Glutamatergic neuron (in vitro differentiated cells): ENCODE results near the gene BMPER. TPM values are rescaled to one million over a fixed set of nuclear protein-coding genes. Genes with fewer than 3 reads are reported as not detected.
"Not testable (repeated sequence)": the region's sequence is repeated elsewhere in the genome, so short reads cannot be mapped to it uniquely, and the experiment has no call there.

Source experiments
- DNase-seq: peaks from one replicate; pipeline ENCODE4 v3.0.0; 2022
- H3K27ac Mint-ChIP-seq: one replicate; pipeline ENCODE4 v1.8.0; 2020; ENCODE audit warnings: mild to moderate bottlenecking, mixed read lengths, inconsistent platforms; ENCODE audit not compliant: unreplicated experiment
- H3K27me3 Mint-ChIP-seq: one replicate; pipeline ENCODE4 v1.8.0; 2020; ENCODE audit warnings: mild to moderate bottlenecking, moderate library complexity, mixed read lengths, inconsistent platforms; ENCODE audit not compliant: unreplicated experiment
- H3K36me3 Mint-ChIP-seq: one replicate; pipeline ENCODE4 v1.8.0; 2020; ENCODE audit warnings: mild to moderate bottlenecking, mixed read lengths, inconsistent platforms; ENCODE audit not compliant: unreplicated experiment
- H3K4me1 Mint-ChIP-seq: one replicate; pipeline ENCODE4 v1.8.0; 2020; ENCODE audit warnings: mild to moderate bottlenecking, low read depth, mixed read lengths, inconsistent platforms; ENCODE audit not compliant: unreplicated experiment
- H3K4me3 Mint-ChIP-seq: one replicate; pipeline ENCODE4 v1.8.0; 2020; ENCODE audit warnings: mild to moderate bottlenecking, mixed read lengths, inconsistent platforms; ENCODE audit not compliant: unreplicated experiment
- H3K9me3 Mint-ChIP-seq: one replicate; pipeline ENCODE4 v1.8.0; 2020; ENCODE audit warnings: mild to moderate bottlenecking, moderate library complexity, mixed read lengths, inconsistent platforms; ENCODE audit not compliant: unreplicated experiment
- total RNA-seq: library from RNA; stranded (reverse); fragmentation: NEBNext Ultra II Directional; extraction: Animal tissue kit (Norgen Biotek cat#: 25700); gene quantifications from one replicate; pipeline ENCODE4 v1.2.1, GENCODE V29; 2021; ENCODE audit not compliant: unreplicated experiment
- TF ChIP-seq, protein P1 (sequence below): fragments of 200-600 bp; sonication (generic); IDR thresholded peaks from one replicate; pipeline ENCODE4 v1.5.0; 2021; ENCODE audit not compliant: partially characterized antibody, unreplicated experiment

Gene BMPER
- total RNA-seq, 1 donor from 2014 or later = 16.2 TPM

DNA sequence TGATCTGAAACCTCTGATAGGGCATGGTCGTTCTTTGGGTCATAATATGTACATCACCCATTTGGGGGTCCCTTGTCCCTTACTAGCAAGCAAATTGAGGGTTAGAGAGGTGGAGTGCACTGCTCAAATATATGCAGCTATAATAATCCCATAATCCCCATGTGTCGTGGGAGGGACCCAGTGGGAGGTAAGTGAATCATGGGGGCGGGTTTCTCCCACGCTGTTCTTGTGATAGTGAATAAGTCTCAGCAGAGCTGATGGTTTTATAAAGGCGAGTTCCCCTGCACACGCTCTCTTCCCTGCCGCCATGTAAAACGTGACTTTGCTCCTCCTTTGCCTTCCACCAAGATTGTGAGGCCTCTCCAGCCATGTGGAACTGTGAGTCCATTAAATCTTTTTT is 262.7 kb downstream of the BMPER start:
- no peaks in the 10 kb centered on the region for H3K4me1 Mint-ChIP-seq
- TF ChIP-seq, protein P1, sequence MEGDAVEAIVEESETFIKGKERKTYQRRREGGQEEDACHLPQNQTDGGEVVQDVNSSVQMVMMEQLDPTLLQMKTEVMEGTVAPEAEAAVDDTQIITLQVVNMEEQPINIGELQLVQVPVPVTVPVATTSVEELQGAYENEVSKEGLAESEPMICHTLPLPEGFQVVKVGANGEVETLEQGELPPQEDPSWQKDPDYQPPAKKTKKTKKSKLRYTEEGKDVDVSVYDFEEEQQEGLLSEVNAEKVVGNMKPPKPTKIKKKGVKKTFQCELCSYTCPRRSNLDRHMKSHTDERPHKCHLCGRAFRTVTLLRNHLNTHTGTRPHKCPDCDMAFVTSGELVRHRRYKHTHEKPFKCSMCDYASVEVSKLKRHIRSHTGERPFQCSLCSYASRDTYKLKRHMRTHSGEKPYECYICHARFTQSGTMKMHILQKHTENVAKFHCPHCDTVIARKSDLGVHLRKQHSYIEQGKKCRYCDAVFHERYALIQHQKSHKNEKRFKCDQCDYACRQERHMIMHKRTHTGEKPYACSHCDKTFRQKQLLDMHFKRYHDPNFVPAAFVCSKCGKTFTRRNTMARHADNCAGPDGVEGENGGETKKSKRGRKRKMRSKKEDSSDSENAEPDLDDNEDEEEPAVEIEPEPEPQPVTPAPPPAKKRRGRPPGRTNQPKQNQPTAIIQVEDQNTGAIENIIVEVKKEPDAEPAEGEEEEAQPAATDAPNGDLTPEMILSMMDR = no peak
- H3K4me3 Mint-ChIP-seq = no peak overlapping the region
- H3K27ac Mint-ChIP-seq = no peak overlapping the region
- H3K27me3 Mint-ChIP-seq = no peaks in the 10 kb centered on the region
- no peak for DNase-seq
- H3K9me3 Mint-ChIP-seq = no peaks in the 10 kb centered on the region
- no peaks in the 10 kb centered on the region for H3K36me3 Mint-ChIP-seq

DNA sequence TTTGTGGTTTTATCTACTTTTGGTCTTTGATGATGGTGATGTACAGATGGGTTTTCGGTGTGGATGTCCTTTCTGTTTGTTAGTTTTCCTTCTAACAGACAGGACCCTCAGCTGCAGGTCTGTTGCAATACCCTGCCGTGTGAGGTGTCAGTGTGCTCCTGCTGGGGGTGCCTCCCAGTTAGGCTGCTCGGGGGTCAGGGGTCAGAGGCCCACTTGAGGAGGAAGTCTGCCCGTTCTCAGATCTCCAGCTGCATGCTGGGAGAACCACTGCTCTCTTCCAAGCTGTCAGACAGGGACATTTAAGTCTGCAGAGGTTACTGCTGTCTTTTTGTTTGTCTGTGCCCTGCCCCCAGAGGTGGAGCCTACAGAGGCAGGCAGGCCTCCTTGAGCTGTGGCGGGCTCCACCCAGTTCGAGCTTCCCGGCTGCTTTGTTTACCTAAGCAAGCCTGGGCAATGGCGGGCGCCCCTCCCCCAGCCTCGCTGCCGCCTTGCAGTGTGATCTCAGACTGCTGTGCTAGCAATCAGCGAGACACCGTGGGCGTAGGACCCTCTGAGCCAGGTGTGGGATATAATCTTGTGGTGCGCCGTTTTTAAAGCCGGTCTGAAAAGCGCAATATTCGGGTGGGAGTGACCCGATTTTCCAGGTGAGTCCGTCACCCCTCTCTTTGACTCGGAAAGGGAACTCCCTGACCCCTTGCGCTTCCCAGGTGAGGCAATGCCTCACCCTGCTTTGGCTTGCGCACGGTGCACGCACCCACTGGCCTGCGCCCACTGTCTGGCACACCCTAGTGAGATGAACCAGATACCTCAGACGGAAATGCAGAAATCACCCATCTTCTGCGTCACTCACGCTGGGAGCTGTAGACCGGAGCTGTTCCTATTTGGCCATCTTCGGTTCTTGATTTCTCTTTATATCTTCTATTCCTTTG is 269.6 kb downstream of the BMPER start:
- not testable (repeated sequence) for H3K9me3 Mint-ChIP-seq, H3K36me3 Mint-ChIP-seq, H3K4me1 Mint-ChIP-seq, DNase-seq, H3K27me3 Mint-ChIP-seq, H3K27ac Mint-ChIP-seq
- H3K4me3 Mint-ChIP-seq = peak overlapping the region; percentile 70

DNA sequence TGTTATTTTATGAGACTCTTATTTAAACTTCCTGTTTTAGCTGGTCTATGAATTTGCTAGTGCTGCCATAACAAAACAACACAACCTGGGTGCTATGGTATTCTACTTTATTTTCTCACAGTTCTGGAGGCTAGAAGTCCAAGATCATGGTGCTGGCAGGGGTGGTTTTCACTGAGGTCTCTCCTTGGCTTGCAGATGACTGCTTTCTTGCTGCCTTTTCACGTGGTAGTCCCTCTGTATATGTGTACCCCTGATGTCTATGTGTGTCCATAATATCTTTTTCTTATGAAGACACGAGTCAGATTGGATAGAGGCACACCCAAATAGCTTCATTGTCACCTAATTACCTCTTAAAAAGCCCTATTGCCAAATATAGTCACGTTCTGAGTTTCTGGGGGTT is 270.5 kb downstream of the BMPER start:
- no peaks in the 10 kb centered on the region for H3K9me3 Mint-ChIP-seq
- peaks cover 1% of the 10 kb centered on the region for H3K4me1 Mint-ChIP-seq
- no peak overlapping the region for H3K4me3 Mint-ChIP-seq
- peaks cover 8% of the 10 kb centered on the region for H3K36me3 Mint-ChIP-seq
- H3K27me3 Mint-ChIP-seq = peaks cover 1% of the 10 kb centered on the region
- TF ChIP-seq, protein P1 = no peak
- H3K27ac Mint-ChIP-seq = no peak overlapping the region
- DNase-seq = no peak

DNA sequence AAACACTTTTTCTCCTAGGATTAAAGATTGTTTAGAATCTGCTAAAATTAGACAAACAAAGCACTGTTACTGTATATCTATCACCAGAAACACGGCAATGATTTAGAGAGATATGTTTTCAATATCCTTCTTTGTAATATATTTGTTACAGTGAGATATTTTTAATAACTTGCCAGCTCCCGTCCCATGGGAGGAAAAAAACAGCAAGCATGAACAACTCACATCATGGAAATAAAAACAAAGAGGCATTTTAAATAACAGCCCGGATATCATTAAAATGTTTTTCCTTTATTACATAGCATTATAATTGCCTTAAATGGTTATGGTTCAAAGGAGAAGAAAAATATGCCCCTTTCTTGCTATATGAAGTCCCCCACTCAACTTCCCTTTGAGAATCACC is 272.1 kb downstream of the BMPER start:
- no peak overlapping the region for H3K27ac Mint-ChIP-seq
- TF ChIP-seq, protein P1 = no peak
- peaks cover 1% of the 10 kb centered on the region for H3K27me3 Mint-ChIP-seq
- DNase-seq = no peak
- H3K4me3 Mint-ChIP-seq = no peak overlapping the region
- peaks cover 1% of the 10 kb centered on the region for H3K4me1 Mint-ChIP-seq
- peaks cover 8% of the 10 kb centered on the region for H3K36me3 Mint-ChIP-seq
- no peaks in the 10 kb centered on the region for H3K9me3 Mint-ChIP-seq

DNA sequence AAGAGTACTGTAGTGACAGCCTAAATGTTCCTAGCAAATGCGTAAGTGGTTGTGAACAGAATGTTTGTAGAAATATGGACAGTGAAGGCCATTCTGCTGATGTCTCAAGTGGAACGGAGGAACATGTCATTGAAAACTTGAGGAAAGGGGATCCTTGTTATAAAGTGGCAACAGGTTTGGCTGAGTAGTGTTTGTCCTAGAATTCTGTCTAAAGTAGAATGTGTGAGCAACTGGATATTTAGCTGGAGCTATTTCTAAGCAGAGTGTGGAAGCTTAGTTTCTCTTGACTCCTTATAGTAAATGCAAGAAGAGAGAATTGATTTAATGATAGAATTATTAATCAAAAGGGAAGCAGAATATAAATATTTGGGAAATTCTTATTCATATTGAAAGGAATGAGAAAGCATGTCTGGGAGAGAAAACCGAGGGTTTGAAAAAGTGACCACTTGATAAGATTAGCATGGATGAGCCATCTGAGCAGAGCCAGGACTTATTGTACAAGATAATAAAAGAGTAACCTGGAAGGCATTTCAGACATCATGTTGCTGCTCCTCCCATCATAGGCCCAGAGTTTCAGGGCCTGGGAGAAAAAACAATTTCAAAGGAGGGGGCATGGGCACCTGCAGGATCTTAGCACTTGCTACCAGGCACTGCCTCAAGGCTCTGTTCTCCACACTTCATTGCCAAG is 276.1 kb downstream of the BMPER start:
- TF ChIP-seq, protein P1 = no peak
- Mint-ChIP-seq H3K4me1 (no peaks in the 10 kb centered on the region), H3K4me3 (no peak overlapping the region), H3K36me3 (no peaks in the 10 kb centered on the region), H3K27me3 (peaks cover 1% of the 10 kb centered on the region), H3K9me3 (no peaks in the 10 kb centered on the region), H3K27ac (no peak overlapping the region)
- no peak for DNase-seq
